OCI-LY3 (cell line): ENCODE data around the gene PRMT3.

Experiments used
- CTCF ChIP-seq: fragments of 200-600, 300-600 bp; sonication (generic); IDR thresholded peaks from 2 replicates; pipeline ENCODE4 v1.5.1; 2014; ENCODE audit warnings: antibody characterized with exemption, low read length, low read depth
- EZH2phosphoT487 ChIP-seq: fragments of 200-600 bp; shearing (Covaris generic); IDR thresholded peaks from 2 replicates; pipeline ENCODE4 v1.6.1; 2018; ENCODE audit warnings: antibody characterized with exemption, mixed run types, low read depth

- no peak for TF ChIP-seq CTCF
- no peak for TF ChIP-seq EZH2phosphoT487
Observed at GRCh38 chr11:20363149-20363499, 24.4 kb upstream of the PRMT3 start.
